NB4 (cell line): ENCODE results near the gene RTBDN.
A peak's percentile ranks its signal among the peaks of the same experiment; 100 is the strongest.

Source experiments
- DNase-seq: peaks from one replicate; pipeline ENCODE4 v3.0.0; 2010; ENCODE audit warnings: low read depth
- H3K4me3 ChIP-seq: one replicate; pipeline ENCODE4 v1.5.1; 2011; ENCODE audit warnings: mild to moderate bottlenecking, low read depth, low read length, moderate library complexity
- CTCF ChIP-seq: IDR thresholded peaks from one replicate; pipeline ENCODE4 v1.5.1; 2012; ENCODE audit warnings: low read depth, low read length
- MAX ChIP-seq: IDR thresholded peaks from 2 replicates; pipeline ENCODE4 v1.6.1; 2011; ENCODE audit warnings: low read depth, low read length
- MYC ChIP-seq: IDR thresholded peaks from 2 replicates; pipeline ENCODE4 v1.6.1; 2011; ENCODE audit warnings: low read depth, low read length
- POLR2A ChIP-seq: IDR thresholded peaks from 2 replicates; pipeline ENCODE4 v1.6.1; 2011; ENCODE audit warnings: mild to moderate bottlenecking; ENCODE audit not compliant: insufficient read length; ENCODE audit errors: extremely low read depth

RTBDN gene

GRCh38 chr19:12873891-12874745 lies 39.7 kb upstream of the RTBDN start:
- DNase-seq = no peak
- TF ChIP-seq CTCF (no peak), MYC (no peak), MAX (no peak), POLR2A (no peak)
- no peak overlapping the region for H3K4me3 ChIP-seq

- no peak overlapping the region for H3K4me3 ChIP-seq
- TF ChIP-seq POLR2A (no peak), MAX (no peak), MYC (no peak), CTCF (no peak)
- DNase-seq = peak; percentile 49
Measured at GRCh38 chr19:12872941-12873890, 38.8 kb upstream of the RTBDN start.

- H3K4me3 ChIP-seq = no peak overlapping the region
- TF ChIP-seq POLR2A = no peak
- TF ChIP-seq MAX = no peak
- TF ChIP-seq MYC = no peak
- no peak for TF ChIP-seq CTCF
- no peak for DNase-seq
Measured at GRCh38 chr19:12872255-12872654, 37.9 kb upstream of the RTBDN start.

- DNase-seq = no peak
- TF ChIP-seq POLR2A = no peak
- TF ChIP-seq MAX = no peak
- no peak for TF ChIP-seq CTCF
- TF ChIP-seq MYC = no peak
- no peak overlapping the region for H3K4me3 ChIP-seq
Measured at GRCh38 chr19:12871681-12872080, 37.3 kb upstream of the RTBDN start.

- DNase-seq = no peak
- no peak overlapping the region for H3K4me3 ChIP-seq
- TF ChIP-seq MAX (no peak), POLR2A (no peak), MYC (no peak), CTCF (no peak)
Measured at GRCh38 chr19:12868540-12869112, 34.2 kb upstream of the RTBDN start.
